Measurements from ENCODE around the gene CPXCR1.
"Not testable (repeated sequence)": the region's sequence is repeated elsewhere in the genome, so short reads cannot be mapped to it uniquely, and the experiment has no call there.

CPXCR1 gene

DNA sequence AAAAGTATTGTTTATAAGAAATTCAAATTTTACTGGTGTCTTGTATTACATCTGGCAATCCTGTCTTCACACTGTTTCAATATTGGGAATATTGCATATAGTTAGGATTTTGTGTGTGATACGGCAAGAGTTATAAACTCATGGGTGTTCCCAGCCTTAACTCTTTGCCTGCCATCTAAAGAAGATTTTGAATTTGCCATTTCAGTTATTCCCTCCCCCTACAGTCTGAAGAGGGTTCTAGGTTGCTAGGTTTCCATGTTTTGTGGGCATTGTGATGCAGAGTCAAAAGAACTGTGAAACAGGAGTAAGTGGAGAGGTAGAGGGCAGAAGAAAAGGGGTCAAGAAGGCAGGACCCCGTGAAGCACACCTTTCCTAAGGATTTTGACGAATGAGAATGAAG lies at the start of gene CPXCR1:
Gene CPXCR1, plus strand, starts transcription at position 301 of the 400 bp plus-strand sequence. CDS start 6,190 bp downstream, outside the sequence.
- no peaks in the 10 kb centered on the region for H3K27me3 Mint-ChIP-seq
- no peak for ATAC-seq (replicated peaks)
- H3K4me3 Mint-ChIP-seq: no peak within 1 kb of the TSS
- H3K4me1 Mint-ChIP-seq: no peaks in the 10 kb centered on the region
- H3K27ac Mint-ChIP-seq: no peak within 1 kb of the TSS
- peaks cover 0 to 2% of the 10 kb centered on the region in 2 donors for H3K9me3 Mint-ChIP-seq
- no peak for DNase-seq
- no peaks in the 10 kb centered on the region for H3K36me3 Mint-ChIP-seq

DNA sequence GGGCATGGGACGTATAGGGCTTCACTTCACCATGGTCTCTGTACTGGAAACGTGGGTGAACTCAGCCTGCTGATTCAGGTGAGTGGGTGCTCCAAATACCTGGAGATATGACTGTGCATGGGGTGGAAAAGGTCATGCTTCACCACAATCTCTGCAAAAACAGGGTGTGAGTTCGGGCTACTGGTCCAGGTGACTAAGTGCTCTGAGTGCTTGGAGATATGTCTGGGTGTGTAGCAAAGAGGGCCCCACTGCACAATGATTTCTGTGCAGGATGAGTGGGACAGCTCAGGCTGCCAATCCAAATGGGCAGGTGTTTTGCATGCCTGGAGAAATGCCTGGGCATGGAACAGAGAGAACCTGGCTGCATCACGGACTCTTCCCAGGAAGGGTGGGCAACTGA lies 11.2 kb upstream of the CPXCR1 start:
- ATAC-seq (replicated peaks): no peak
- DNase-seq: no peak
- Mint-ChIP-seq H3K27ac (no peak overlapping the region), H3K4me3 (no peak overlapping the region), H3K4me1 (no peaks in the 10 kb centered on the region), H3K9me3 (peaks cover 2 to 11% of the 10 kb centered on the region in 2 donors), H3K27me3 (no peaks in the 10 kb centered on the region), H3K36me3 (no peaks in the 10 kb centered on the region)

DNA sequence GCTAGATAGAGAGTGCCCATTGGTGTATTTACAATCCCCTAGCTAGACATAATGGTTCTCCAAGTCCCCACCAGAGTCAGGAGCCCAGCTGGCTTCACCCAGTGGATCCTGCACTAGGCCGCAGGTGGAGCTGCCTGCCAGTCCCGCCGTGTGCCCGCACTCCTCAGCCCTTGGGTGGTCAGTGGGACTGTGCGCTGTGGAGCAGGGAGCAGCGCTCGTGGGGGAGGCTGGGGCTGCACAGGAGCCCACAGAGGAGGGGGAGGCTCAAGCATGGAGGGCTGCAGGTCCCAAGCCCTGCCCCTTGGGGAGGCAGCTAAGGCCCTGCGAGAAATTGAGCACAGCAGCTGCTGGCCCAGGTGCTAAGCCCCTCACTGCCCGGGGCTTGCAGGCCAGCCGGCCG lies 810 bp upstream of the CPXCR1 start:
- not testable (repeated sequence) for H3K27ac Mint-ChIP-seq; H3K27me3 Mint-ChIP-seq; H3K36me3 Mint-ChIP-seq; DNase-seq; H3K4me3 Mint-ChIP-seq; ATAC-seq (replicated peaks); H3K4me1 Mint-ChIP-seq; H3K9me3 Mint-ChIP-seq

DNA sequence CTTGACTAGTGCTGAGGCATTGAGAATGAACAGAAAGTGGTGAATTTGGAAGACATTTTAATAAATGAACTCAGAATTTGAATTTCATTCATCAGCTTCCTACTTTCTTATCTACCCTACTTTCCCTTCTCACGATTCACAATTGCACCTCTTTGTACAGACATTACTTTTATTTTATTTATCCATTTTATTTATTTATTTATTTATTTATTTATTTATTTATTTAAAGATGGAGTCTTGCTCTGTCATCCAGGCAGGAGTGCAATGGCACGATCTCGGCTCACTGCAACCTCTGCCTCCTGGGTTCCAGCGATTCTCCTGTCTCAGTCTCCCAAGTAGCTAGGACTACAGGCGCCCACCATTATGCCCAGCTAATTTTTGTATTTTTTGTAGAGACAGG lies 5.3 kb downstream of the CPXCR1 start:
- not testable (repeated sequence) for H3K9me3 Mint-ChIP-seq; H3K27me3 Mint-ChIP-seq; DNase-seq; H3K27ac Mint-ChIP-seq; H3K4me1 Mint-ChIP-seq; ATAC-seq (replicated peaks); H3K36me3 Mint-ChIP-seq; H3K4me3 Mint-ChIP-seq

DNA sequence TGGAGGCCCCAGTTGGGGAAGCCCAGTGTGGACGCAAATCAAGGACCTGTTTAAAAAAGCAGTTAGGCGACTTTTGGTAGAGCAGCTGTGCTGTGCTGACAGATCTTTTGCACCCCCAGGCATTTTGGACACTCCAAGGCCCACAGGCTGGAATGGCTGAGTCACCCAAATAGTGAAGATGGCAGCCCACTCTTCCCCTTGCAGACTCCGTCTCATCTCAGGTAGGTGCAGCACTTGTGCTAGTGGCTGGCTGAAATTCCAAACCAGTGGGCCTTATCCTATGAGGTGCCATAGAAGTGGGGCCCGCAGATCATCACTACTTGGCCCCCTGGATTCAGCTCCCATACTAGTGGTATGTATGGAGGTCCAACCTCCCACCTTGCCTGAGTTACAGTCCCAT lies 42.8 kb downstream of the CPXCR1 start:
- Mint-ChIP-seq H3K9me3 (peaks cover 3 to 5% of the 10 kb centered on the region in 2 donors), H3K36me3 (no peaks in the 10 kb centered on the region), H3K27me3 (no peaks in the 10 kb centered on the region), H3K27ac (no peak overlapping the region), H3K4me1 (no peaks in the 10 kb centered on the region), H3K4me3 (no peak overlapping the region)
- DNase-seq (no peak), ATAC-seq (replicated peaks) (no peak)

Data from stimulated activated naive B cell treated with anti-CD40 and anti-IgM and Interleukin-4, amounts not matched to agents 10 μg/mL and 1 μg/mL and 100 μg/mL, for 72 hours (primary cell).